NCI-H1105 treated with DMSO at 0.1 percent for 48 hours (cell line): ENCODE data around the gene GRHPR.
"Not testable (repeated sequence)": the region's sequence is repeated elsewhere in the genome, so short reads cannot be mapped to it uniquely, and the experiment has no call there.

Source experiments
- DNase-seq: peaks from one replicate; lab custom pipeline; 2025; lab: John Stamatoyannopoulos, UW

The GRHPR gene

DNA sequence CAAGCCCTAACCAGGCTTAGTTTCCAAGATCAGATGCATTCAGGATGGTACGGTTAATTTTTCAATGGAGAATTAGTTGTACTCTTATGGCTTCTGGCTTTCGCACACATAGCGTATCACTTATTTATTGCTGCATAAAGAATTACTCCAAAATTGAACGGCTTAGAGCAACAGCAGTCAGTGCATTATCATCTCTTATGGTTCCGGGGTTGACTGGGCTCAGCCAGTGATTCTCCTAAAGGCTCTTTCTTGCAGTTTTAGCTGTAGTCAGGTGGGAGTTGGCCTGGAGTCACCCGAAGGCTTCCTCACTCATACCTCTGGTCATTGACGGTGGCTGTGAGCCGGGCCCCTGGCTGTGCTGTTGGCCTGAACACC, 595 bp upstream of the GRHPR start:
- no peak for DNase-seq

DNA sequence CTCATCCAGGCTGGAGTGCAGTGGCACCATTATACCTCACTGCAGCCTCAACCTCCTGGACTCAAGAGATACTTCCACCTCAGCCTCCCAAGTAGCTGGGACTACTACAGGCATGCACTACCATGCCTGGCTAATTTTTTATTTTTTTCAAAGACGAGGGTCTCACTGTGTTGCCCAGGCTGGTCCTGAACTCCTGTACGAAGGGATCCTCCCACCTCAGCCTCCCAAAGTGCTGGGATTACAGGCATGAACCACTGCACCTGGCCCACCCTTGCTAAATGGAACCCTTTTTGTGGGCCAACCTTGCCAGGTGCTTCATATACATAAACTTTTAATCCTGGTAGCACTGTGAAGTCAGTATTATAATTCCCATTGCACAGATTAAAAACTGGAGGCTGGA, 1.0 kb downstream of the GRHPR start:
- no peak for DNase-seq

DNA sequence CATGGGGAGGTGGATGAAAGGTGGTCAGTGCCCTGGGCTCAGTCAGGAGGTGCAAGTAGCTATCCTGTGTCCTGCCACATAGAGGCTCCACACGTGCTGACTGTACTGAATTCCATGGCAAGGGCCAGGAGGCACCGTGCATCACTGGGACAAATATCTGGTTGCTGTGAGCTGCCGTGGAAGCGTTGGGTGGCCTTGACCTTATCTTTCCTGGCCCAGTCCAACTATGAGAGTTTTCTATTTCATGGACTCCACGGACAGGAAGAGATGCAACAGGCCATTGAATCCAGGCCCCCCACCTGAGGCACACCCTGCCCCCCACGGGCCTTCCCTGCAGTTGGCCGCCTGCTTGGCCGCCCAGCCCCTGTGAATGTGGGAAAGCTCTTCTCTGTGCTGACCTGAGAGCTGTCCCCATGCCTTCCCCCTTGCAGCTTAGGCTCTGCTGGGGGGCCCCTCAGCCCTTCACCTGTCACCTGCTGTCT, 1.7 kb downstream of the GRHPR start:
- DNase-seq, result no peak

DNA sequence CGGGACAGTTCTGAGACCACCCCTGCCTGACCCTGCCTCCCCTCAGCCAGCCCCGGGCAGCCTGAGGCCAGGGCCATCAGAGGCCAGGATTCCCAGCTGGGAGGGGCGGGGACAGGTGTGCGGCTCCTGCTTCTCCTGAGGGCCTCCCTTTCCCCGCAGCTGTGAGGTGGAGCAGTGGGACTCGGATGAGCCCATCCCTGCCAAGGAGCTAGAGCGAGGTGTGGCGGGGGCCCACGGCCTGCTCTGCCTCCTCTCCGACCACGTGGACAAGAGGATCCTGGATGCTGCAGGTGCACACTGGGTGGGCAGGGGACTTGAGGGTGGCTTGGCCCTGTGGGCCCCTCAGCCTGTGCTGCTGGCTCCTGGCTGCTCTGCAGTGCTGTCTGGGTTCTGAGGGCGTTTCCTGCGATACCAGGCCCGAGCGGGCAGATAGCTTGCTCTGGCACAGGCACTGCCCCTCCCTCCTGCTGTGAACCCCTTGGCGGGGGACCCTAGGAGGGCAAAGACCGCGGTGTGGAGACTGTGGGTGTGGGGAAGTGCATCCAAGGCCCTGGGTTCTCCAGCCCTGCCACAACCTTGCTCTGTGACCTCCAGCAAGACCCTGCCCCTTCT, 2.3 kb downstream of the GRHPR start:
- no peak for DNase-seq

DNA sequence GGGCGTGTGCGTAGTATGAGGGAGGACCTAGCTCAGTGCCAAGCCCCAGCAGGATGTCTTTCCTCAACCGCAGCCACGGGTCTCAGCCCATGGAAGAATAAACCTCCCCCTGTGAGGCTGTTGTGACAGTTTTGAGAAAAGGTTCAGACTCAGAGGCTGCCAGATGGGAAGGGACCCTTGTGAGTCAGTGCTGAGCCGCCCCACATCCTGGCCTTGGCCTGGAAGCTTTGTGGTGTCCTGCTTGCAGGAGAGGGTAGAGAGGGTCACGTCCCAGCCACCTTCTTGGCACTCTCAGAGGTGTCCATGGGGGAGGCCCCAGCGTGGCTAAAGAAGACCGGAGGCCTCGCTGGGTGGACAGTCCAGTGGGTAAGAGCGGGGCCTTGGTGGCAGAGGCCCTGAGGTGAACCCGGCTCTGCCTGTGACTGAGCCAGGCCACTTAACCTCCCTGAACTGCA, 2.8 kb downstream of the GRHPR start:
- DNase-seq, result no peak

DNA sequence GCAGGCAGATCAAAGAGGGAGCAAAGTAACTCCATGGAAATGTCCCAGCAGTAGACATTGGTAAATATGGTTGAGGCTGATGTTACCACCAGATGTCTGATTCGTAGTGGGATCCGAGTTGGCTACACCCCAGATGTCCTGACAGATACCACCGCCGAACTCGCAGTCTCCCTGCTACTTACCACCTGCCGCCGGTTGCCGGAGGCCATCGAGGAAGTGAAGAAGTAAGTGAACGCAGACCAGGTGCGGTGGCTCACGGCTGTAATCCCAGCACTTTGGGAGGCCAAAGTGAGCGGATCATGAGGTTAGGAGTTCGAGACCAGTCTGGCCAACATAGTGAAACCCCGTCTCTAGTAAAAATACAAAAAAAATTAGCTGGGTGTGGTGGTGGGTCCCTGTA, 3.9 kb downstream of the GRHPR start:
- not testable (repeated sequence) for DNase-seq

DNA sequence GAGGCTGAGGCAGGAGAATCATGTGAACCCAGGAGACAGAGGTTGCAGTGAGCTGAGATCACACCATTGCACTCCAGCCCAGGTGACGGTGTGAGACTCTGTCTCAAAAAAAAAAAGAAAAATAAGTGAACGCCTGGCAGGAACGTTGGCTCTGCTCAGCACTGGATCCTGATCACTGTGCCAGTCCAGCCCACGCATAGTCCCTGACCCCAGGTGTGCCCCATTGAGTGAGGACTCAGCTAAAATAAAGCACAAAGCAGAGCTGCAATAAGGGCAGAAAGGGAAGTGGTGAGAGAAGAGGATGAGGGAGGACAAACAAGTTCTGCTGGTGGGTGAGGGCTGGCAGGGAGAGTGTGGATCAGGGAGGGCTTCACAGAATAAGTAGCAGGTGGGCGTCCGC, 4.3 kb downstream of the GRHPR start:
- no peak for DNase-seq

DNA sequence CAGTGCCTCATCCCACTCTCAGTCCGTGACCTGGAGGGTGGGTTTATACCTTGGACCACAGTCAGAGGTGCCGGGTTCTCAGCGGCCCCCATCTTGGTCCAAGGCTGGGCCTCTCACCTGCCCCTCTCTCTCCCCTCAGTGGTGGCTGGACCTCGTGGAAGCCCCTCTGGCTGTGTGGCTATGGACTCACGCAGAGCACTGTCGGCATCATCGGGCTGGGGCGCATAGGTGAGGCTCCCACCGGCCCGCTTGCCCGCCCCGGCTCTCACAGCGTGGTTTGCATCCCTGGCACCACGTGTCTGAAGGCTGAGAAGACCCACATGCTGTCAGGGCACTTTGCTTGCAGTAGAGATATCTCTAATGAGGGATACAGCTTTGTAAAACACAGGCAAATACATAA, 5.8 kb downstream of the GRHPR start:
- no peak for DNase-seq

DNA sequence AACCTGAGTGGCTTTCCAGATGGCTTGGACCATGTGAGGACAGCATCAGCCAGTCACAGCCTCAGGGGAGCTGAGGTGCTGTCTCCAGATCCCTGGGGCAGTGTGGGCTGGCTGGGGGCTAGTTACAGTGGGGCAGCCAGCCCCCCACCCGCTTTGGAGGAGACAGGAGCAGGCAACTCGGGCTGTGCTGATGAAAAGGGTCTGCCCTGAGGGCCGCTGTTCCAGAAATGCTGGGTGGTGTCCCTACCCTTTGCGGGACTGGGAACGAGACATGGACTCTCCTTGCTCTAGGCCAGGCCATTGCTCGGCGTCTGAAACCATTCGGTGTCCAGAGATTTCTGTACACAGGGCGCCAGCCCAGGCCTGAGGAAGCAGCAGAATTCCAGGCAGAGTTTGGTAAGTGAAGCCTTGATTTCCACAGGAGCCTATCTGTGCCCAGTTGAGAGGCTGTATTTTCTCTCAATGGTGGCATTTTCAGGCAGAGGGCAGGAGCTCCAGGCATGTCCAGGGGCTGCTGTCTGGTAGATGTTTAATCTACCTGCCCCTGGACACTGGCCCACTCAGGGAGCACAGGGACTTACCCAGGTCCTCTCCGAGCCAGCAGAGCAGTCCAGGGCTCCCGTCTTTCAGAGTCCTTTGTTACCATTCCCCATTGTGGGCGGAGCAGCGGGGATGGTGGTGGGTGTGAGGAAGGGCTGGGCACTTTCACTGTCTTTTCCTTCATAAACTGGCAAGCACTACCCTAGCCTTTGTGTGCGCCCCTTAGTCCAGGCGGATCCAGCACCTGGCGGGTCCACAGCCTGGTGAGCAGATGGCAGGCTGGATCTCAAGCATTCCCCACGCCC, 7.2 kb downstream of the GRHPR start:
- DNase-seq, result no peak

DNA sequence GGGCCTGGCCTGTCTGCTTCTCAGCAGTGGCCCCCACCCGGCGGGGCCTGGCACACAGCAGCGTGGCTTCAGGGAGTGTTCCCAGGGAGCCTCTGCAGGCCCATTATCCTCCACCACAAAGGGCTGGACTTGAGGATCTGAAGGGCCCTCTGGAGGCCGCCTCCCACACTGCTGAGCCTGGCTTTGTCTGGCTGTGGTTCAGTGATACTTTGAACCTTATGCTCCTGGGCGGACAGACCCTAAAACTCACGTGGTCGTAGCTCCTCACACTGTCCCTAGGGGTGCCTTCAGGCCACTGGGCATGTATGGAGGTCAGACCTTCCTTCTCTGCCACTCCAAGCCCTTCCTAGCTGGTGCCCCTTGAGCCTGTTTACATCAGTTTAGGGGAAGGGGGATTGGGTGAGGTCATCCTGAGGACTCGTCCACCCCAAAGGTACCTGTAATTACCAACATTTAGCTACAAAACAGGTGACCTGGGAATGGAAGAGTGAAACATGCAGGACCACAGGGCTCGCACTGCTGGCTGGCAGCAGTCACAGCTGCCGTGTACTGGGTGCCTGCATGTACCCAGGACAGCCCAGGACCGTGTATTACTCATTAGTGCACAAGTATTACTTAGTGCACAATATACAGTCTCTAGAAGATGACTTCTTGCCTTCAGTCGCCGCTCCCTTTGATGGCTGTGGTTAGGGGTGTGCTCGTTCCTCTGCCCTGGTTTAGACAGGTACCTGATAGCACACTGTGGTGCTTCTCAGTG, 8.5 kb downstream of the GRHPR start:
- DNase-seq, result no peak

DNA sequence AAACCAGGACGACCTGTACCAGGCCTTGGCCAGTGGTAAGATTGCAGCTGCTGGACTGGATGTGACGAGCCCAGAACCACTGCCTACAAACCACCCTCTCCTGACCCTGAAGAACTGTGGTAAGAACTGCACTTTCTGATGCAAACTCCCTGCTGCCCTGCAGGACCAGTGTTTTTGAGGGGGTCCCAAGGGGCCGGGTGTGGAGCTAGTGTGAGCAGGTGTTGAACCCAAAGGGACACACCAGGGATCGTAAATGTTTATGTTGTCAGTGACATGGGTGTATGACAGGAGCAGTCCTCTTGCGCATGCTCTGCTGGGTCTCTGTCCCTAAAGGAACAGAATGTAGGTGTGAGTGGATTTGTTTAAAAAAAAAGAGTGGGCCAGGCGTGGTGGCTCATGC, 9.5 kb downstream of the GRHPR start:
- no peak for DNase-seq

DNA sequence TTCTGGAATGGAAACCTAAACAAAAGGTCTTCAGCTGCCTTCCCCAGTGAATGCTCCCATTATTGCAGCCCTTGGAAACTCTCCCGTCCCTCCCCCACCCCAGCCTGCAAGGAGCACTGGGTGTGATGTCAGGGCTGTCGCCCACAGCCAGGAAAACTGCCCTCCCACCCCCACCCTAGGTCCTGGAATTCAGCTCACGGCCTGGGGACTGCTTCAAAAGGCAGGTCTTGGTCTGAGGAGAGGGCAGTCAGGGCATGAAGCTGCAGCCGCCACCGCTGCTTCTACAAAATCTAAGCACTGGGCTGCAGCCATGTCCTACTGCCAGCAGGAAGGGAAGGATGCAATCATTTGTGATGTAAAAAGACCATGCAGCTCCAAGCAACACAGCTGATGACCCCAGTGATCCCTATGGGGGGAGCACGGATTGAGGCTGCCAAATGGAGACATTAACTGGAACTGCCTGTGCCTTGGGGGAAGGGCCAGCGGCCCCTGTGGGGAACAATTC, 11.4 kb downstream of the GRHPR start:
- no peak for DNase-seq

DNA sequence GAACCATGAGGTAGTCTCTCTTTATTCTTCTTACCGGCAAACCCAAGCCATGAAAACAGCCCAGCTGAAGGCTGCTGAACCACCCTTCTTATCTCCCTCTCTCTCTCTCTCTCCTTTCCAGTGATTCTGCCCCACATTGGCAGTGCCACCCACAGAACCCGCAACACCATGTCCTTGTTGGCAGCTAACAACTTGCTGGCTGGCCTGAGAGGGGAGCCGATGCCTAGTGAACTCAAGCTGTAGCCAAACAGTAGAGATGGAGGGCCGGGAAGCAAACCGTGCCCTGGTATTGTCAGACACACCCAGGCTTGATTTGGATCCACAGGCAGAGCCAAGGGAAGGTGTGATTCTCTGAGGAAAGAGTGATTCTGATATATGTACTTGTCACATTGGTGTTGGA, 14.0 kb downstream of the GRHPR start:
- no peak for DNase-seq

DNA sequence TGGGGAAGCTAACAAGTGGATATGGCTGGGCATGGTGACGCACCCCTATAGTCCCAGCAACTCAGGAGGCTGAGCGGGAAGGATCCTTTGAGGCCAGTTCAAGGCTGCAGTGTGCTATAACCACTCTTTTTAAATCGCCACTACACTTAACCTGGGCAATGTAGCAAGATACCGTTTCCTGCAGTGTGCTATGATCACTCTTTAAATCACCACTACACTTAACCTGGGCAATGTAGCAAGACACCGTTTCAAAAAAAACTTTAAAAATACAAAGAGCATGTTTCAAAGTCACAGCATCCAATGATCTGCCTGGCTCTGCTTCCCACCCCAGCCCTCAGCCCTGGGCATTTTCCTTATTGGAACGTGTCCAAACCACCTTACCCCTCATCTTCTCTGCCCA, 14.5 kb downstream of the GRHPR start:
- no peak for DNase-seq

DNA sequence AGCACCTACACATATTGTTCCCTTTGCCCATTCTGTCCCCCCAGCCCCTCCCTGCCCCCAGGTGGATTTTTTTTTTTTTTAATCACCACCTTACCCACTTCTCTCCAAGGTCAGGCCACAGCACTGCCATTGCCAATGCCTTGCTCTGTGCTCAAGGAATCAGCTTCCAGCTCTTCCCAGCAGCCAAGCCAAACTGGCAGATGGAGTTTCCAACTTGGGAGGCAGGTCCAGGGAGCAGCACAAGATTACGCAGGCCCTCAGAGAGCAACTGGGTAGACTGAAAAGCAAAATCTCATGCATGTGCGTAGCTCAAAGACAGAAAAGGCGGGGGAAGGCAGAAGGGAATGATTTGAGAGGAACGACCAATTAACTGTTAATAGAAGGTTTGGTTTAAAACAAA, 15.1 kb downstream of the GRHPR start:
- DNase-seq, result no peak

DNA sequence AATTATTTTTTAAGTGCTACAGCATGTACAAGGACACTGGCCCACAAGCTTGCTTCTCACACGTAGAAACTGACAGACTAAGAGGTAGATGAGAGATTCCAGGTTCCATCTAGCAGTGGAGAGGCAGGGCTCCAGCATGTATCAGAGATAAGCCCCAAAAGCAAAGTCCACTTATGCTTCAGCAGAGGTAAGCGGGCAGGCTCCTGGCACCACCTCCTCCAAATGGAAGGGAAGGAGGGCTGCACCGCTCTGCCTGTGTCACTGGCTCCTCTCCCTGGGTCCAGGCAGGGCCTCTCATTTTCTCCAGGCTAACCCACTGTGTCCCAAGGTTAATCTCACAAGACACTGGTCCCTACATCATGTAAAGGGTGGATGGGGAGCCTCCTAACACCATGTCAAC, 15.9 kb downstream of the GRHPR start:
- DNase-seq, result no peak

DNA sequence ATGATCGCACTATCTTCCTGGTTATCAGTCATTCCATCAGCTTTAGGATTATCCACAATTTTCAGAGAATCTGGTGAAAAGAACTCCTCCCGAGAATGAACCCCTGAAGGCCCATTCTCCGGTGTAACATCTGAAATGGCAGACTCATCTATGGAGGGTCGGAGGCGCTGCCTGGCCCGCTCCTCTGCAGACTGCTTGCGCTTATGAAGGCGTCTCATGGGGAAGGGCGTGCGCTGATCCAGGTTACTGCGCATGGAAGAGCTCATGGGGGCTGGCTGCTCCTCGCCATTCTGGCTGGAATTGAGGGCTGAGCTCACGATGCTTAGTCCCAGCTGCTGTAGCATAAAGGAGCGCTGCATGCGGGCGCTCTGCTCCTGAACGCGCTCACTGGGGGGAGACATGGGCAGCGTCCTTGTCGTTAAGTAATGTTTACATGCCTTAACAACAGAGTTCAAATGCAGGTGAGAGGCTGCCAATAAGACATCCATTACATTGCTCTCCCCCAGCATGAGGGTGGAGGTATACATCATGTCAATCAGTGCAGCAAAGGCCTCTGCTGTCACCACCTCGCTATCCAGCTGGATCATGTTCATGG, 19.4 kb downstream of the GRHPR start:
- no peak for DNase-seq

DNA sequence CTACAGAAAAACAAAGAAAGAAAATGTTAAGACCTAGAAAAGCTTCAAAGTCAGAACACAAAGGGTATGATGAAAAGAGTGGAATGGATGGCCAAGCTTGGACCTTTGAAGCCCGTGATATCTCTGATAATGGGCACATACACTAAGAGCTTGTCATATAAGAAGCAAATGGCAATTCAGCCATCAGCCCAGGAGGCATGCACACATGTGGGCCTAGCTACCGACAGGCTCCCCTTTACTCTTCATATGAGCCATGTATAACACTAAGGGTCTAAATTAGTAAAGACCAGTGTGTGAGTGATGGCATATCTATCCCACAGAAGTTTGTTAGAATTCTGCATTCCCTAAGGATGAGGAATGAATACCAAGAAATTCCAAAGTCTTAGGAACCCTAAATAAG, 20.1 kb downstream of the GRHPR start:
- DNase-seq, result no peak

DNA sequence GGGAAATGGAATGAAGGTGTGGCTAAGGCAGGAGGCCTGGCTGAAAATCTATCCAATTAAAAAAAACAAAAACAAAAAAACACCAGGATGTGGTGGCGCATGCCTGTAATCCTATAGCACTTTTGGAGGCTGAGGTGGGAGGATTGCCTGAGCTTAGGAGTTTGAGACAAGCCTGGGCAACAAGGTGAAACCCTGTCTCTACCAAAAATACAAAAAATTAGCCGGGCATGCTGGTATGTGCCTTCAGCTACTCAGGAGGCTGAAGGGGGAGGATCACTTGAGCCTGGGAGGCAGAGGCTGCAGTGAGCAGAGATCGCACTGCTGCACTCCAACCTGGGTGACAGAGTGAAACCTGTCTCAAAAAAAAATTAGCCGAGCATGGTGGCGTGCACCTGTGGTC, 21.1 kb downstream of the GRHPR start:
- no peak for DNase-seq

DNA sequence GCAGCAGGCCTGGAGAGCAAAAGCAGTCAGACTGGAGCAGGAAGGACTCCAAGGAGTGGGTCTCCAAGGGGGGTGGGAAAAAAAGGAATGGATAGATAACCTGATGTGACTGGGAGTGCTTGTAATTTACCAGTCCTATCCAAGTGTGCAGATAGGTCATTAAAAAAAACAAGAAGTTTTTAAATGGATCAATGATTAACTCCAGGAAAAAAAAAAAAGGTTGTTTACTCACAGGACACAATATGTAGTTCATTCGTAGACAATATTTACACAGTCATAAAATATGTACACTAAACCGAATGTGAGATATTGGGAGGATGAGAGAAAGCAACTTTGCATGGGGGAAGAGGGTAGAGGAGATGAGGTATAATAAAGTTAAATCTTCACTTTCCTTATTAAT, 22.4 kb downstream of the GRHPR start:
- DNase-seq, result no peak

DNA sequence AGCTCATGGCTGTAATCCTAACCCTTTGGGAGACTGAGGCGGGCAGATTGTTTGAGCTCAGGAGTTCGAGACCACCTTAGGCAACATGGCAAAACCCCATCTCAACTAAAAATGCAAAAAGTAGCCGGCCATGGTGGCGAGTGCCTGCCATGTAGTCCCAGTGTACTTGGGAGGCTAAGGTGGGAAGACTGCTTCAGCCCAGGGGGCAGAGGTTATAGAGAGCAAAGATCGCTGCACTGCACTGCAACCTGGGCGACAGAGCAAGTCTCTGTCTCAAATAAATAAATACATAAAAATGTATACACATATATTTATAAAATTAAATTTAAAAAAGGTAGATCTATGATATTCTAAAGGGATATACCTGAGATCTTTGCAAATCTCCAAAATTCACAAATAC, 23.3 kb downstream of the GRHPR start:
- DNase-seq, result no peak

DNA sequence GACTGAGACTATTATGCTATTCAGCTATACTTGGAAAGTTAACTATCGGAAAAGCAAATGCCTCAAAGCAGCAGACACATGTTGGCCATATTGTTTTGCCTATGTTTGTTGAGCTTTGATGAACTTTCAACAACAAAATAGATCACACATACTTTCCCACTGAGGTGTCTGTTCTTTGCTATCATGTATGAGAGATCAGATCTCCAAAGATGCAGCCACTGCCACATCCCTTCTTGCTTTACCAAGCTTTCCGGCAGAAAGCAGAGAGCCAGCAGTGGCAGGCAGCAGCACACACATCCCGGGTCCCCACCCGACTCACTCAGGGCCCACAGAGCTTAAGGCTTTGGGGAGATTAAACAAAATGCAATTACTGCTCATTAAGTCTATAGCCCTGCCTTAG, 23.9 kb downstream of the GRHPR start:
- no peak for DNase-seq
